ENCODE measurements around the gene MYCT1. TPM values are rescaled to one million over a fixed set of nuclear protein-coding genes. Genes with fewer than 3 reads are reported as not detected.
"Not testable (repeated sequence)": the region's sequence is repeated elsewhere in the genome, so short reads cannot be mapped to it uniquely, and the experiment has no call there.

MYCT1 gene
- total RNA-seq, 3 donors from 2014 or later (not counting 1 experiment from before 2014, with no cell fraction given) = 0.25 to 0.64 (median 0.55) TPM

DNA sequence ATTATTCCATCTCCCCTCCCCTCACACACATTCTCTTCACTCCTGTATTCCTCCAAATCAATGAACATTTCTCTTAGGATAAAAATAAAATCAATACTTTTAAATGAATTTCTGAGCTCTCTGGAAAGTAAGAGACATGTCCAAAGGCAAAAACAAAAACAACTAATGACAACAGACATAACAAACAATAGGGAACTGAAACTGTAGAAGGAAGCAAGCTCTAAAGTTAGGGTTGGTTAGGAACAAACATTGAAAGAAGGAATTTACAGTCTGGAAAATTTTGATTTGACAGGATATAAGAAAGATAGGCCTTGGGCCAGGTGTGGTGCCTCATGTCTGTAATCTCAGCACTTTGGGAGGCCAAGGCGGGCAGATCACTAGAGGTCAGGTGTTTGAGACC is 17.5 kb upstream of the MYCT1 start:
- Histone ChIP-seq H3K36me3 (ENCODE audit: control insufficient read depth, insufficient read depth, low read length) (no peaks in the 10 kb centered on the region), H3K9me3 (ENCODE audit: control insufficient read depth, insufficient read depth, low read length) (no peaks in the 10 kb centered on the region), H3K4me1 (ENCODE audit: control insufficient read depth, insufficient read depth, low read length) (no peaks in the 10 kb centered on the region), H3K4me3 (ENCODE audit: low read length) (no peak overlapping the region), H3K27me3 (ENCODE audit: control insufficient read depth, insufficient read depth, low read length) (peaks cover 6% of the 10 kb centered on the region), H3K27ac (ENCODE audit: low read length) (no peak overlapping the region)
- H3K4me3 Mint-ChIP-seq = no peak overlapping the region
- ATAC-seq (no peak), DNase-seq (no peak)
- TF ChIP-seq, protein P1, sequence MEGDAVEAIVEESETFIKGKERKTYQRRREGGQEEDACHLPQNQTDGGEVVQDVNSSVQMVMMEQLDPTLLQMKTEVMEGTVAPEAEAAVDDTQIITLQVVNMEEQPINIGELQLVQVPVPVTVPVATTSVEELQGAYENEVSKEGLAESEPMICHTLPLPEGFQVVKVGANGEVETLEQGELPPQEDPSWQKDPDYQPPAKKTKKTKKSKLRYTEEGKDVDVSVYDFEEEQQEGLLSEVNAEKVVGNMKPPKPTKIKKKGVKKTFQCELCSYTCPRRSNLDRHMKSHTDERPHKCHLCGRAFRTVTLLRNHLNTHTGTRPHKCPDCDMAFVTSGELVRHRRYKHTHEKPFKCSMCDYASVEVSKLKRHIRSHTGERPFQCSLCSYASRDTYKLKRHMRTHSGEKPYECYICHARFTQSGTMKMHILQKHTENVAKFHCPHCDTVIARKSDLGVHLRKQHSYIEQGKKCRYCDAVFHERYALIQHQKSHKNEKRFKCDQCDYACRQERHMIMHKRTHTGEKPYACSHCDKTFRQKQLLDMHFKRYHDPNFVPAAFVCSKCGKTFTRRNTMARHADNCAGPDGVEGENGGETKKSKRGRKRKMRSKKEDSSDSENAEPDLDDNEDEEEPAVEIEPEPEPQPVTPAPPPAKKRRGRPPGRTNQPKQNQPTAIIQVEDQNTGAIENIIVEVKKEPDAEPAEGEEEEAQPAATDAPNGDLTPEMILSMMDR (IDR thresholded peaks at IDR 0.05) = no peak
- no peaks in the 10 kb centered on the region for H3K4me1 Mint-ChIP-seq
- no peak overlapping the region for H3K27ac Mint-ChIP-seq
- H3K9me3 Mint-ChIP-seq = no peaks in the 10 kb centered on the region
- intact Hi-C loops (cut with micrococcal nuclease) = no loop called here
- WGBS (ENCODE audit: insufficient coverage) = 86% methylated on average over 1 of the region's 1 CpG
- peaks cover 20 to 21% of the 10 kb centered on the region in 2 donors for H3K27me3 Mint-ChIP-seq (ENCODE audit: low read depth in 2 of 2)
- H3K36me3 Mint-ChIP-seq = no peaks in the 10 kb centered on the region

DNA sequence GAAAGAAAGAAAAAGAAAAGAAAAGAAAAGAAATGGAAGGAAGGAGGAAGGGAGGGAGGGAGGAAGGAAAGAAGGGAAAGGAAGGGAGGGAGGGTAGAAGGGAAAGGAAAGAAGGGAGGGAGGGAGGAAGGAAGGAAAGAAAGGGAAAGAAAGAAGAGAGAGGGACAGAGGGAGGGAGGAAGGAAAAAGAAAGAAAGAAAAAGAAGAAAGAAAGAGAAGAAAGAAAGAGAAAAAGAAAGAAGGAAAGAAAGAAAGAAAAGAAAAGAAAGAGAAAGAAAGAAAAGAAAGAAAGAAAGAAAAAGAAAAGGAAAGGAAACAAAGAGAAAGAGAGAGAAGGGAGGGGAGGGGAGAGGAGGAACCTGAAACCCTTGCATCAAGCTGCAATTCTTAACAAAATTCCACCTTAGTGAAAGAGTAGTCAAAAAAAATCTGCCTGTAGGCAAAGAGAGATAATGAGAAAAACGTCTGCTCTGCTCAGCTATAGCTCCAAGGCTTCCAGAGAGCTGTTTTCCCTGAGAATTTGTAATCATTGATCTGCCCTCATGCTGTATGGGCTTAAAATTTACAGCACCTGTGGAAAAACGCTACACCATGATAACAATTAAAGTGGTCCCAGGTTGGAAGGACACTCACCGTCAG is 16.7 kb upstream of the MYCT1 start:
- TF ChIP-seq, protein P1 (IDR thresholded peaks at IDR 0.05) = no peak
- Mint-ChIP-seq H3K36me3 (no peaks in the 10 kb centered on the region), H3K4me1 (no peaks in the 10 kb centered on the region), H3K27ac (no peak overlapping the region), H3K9me3 (no peaks in the 10 kb centered on the region), H3K27me3 (ENCODE audit: low read depth in 2 of 2) (peaks cover 17 to 20% of the 10 kb centered on the region in 2 donors), H3K4me3 (no peak overlapping the region)
- intact Hi-C loops (cut with micrococcal nuclease) = no loop called here
- H3K9me3 ChIP-seq (ENCODE audit: control insufficient read depth, insufficient read depth, low read length) = no peaks in the 10 kb centered on the region
- no peak overlapping the region for H3K27ac ChIP-seq (ENCODE audit: low read length)
- ATAC-seq (no peak), DNase-seq (no peak)
- peaks cover 6% of the 10 kb centered on the region for H3K27me3 ChIP-seq (ENCODE audit: control insufficient read depth, insufficient read depth, low read length)
- WGBS (ENCODE audit: insufficient coverage) = 52% methylated on average over 3 of the region's 3 CpGs
- no peaks in the 10 kb centered on the region for H3K4me1 ChIP-seq (ENCODE audit: control insufficient read depth, insufficient read depth, low read length)
- H3K36me3 ChIP-seq (ENCODE audit: control insufficient read depth, insufficient read depth, low read length) = no peaks in the 10 kb centered on the region
- H3K4me3 ChIP-seq (ENCODE audit: low read length) = no peak overlapping the region

DNA sequence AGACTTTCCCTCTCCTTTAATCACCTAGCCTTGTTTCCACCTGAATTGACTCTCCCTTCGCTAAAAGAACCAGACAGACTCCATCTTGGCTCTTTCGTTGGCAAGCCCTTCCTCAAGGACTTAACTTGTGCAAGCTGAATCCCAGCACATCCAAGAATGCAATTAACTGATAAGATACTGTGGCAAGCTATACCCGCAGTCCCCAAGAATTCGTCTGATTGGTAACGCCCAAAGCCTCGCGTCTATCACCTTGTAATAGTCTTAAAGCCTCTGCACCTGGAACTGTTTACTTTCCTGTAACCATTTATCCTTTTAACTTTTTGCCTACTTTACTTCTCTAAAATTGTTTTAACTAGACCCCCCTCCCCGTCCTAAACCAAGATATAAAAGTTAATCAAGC is 15.6 kb upstream of the MYCT1 start:
- intact Hi-C loops (cut with micrococcal nuclease) = no loop called here
- WGBS (ENCODE audit: insufficient coverage) = 95% methylated on average over 8 of the region's 8 CpGs
- H3K36me3 ChIP-seq (ENCODE audit: control insufficient read depth, insufficient read depth, low read length) = no peaks in the 10 kb centered on the region
- no peak for ATAC-seq
- no peaks in the 10 kb centered on the region for H3K9me3 ChIP-seq (ENCODE audit: control insufficient read depth, insufficient read depth, low read length)
- peaks cover 4% of the 10 kb centered on the region for H3K27me3 ChIP-seq (ENCODE audit: control insufficient read depth, insufficient read depth, low read length)
- no peak overlapping the region for H3K4me3 Mint-ChIP-seq
- no peaks in the 10 kb centered on the region for H3K36me3 Mint-ChIP-seq
- DNase-seq = no peak
- H3K9me3 Mint-ChIP-seq = no peaks in the 10 kb centered on the region
- H3K27me3 Mint-ChIP-seq (ENCODE audit: low read depth in 2 of 2) = peaks cover 17 to 19% of the 10 kb centered on the region in 2 donors
- no peak overlapping the region for H3K4me3 ChIP-seq (ENCODE audit: low read length)
- no peaks in the 10 kb centered on the region for H3K4me1 Mint-ChIP-seq
- TF ChIP-seq, protein P1 (IDR thresholded peaks at IDR 0.05) = no peak
- H3K27ac Mint-ChIP-seq = no peak overlapping the region
- no peak overlapping the region for H3K27ac ChIP-seq (ENCODE audit: low read length)
- H3K4me1 ChIP-seq (ENCODE audit: control insufficient read depth, insufficient read depth, low read length) = no peaks in the 10 kb centered on the region

DNA sequence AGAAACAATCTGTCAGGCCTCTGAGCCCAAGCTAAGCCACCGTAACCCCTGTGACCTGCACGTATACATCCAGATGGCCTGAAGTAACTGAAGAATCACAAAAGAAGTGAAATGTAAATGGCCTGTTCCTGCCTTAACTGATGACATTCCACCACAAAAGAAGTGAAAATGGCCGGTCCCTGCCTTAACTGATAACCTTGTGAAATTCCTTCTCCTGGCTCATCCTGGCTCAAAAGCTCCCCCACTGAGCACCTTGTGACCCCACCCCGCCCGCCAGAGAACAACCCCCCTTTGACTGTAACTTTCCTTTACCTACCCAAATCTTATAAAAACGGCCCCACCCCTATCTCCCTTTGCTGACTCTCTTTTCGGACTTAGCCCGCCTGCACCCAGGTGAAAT is 14.8 kb upstream of the MYCT1 start:
- H3K4me1 ChIP-seq (ENCODE audit: control insufficient read depth, insufficient read depth, low read length); H3K27me3 ChIP-seq (ENCODE audit: control insufficient read depth, insufficient read depth, low read length); H3K27ac Mint-ChIP-seq; H3K4me1 Mint-ChIP-seq; DNase-seq; H3K4me3 Mint-ChIP-seq; ATAC-seq; intact Hi-C loops (cut with micrococcal nuclease); H3K9me3 ChIP-seq (ENCODE audit: control insufficient read depth, insufficient read depth, low read length); H3K27ac ChIP-seq (ENCODE audit: low read length); H3K36me3 ChIP-seq (ENCODE audit: control insufficient read depth, insufficient read depth, low read length); H3K36me3 Mint-ChIP-seq; H3K4me3 ChIP-seq (ENCODE audit: low read length); H3K9me3 Mint-ChIP-seq: not testable (repeated sequence)
- 85% methylated on average over 8 of the region's 8 CpGs for whole genome bisulfite sequencing (ENCODE audit: insufficient coverage)
- H3K27me3 Mint-ChIP-seq (ENCODE audit: low read depth in 2 of 2) = peaks cover 15 to 17% of the 10 kb centered on the region in 2 donors
